GM06990 (cell line): ENCODE results near the gene XPNPEP3.

Experiments used
- DNase-seq: peaks from one replicate; pipeline ENCODE4 v3.0.0-alpha.2; 2011; ENCODE audit not compliant: insufficient read length; ENCODE audit errors: extremely low read depth
- H3K27me3 ChIP-seq: replicated peaks from 2 replicates; pipeline ENCODE4 v1.6.0; 2011; ENCODE audit warnings: low read length; ENCODE audit not compliant: control insufficient read depth, insufficient read depth
- H3K36me3 ChIP-seq: 2 replicates; pipeline ENCODE4 v1.5.1; 2011; ENCODE audit warnings: low read length; ENCODE audit not compliant: control insufficient read depth, insufficient read depth
- H3K4me3 ChIP-seq: replicated peaks from 2 replicates; pipeline ENCODE4 v1.5.1; 2011; ENCODE audit warnings: low read depth, mild to moderate bottlenecking, control low read depth, low read length
- TF ChIP-seq, protein P1 (sequence below): IDR thresholded peaks from 2 replicates; pipeline ENCODE4 v1.5.1; 2011; ENCODE audit warnings: low read length, control low read depth, mild to moderate bottlenecking, inconsistent platforms; ENCODE audit not compliant: insufficient read depth, poor library complexity, severe bottlenecking

XPNPEP3 gene

DNA sequence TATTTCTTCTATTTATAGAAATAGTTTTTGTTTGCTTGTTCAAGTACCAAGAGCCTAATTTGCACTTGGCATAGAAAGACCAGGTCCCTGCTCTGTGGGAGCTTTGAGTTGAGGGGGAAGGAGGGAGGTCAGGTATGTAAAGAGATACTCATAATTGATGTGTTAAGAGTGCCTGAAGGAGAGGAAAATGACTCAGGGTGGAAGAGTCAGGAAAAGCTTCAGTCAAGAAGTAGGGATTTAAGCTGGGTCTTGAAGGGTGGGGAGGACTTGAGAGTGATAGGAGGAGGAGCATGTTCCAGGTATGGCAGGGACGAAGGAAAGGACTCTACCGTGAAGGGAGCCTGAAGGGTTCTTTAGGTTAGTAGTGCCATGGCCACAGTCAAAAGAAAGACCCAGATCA, 103.2 kb downstream of the XPNPEP3 start:
- Histone ChIP-seq H3K27me3 (no peaks in the 10 kb centered on the region), H3K4me3 (no peak overlapping the region), H3K36me3 (peaks cover 10% of the 10 kb centered on the region)
- DNase-seq, result no peak
- TF ChIP-seq, protein P1, sequence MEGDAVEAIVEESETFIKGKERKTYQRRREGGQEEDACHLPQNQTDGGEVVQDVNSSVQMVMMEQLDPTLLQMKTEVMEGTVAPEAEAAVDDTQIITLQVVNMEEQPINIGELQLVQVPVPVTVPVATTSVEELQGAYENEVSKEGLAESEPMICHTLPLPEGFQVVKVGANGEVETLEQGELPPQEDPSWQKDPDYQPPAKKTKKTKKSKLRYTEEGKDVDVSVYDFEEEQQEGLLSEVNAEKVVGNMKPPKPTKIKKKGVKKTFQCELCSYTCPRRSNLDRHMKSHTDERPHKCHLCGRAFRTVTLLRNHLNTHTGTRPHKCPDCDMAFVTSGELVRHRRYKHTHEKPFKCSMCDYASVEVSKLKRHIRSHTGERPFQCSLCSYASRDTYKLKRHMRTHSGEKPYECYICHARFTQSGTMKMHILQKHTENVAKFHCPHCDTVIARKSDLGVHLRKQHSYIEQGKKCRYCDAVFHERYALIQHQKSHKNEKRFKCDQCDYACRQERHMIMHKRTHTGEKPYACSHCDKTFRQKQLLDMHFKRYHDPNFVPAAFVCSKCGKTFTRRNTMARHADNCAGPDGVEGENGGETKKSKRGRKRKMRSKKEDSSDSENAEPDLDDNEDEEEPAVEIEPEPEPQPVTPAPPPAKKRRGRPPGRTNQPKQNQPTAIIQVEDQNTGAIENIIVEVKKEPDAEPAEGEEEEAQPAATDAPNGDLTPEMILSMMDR, result no peak

DNA sequence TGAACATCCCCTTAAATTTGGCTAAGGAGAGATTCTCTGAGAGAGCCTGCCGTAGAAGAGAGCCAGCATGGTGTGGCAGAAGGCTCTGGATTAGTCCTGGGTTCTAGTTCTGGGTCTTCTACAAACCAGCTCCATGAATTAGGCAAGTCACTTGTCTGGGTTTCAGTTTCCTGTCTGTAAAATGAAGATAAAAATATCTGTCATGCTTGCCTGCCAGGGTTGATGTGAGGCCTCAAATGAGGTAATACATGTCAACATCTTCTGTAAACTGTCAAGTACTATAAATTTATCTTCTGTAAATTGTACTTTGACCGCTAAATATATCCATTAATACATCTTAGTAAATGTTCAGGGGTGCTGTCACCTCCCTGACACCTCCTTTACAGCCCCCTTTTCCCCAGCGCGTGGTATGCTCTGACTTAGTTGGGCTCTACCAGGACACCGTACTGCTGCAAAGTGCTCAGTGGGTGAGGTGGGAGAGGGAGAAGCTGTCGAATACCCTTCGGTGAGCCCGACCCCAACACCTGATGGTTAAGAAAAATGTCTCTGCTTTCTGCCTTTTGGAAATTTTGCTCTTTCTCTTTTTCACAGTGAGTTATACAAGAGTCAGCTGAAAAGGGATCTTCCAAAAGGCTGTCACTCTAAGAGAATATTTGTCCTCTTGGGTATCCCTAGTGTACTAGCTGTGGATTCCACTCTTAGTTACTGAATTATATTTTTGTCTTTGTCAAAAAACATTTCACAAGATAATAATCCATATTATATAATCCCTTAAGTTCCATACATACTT, 109.2 kb downstream of the XPNPEP3 start:
- Histone ChIP-seq H3K4me3 (no peak overlapping the region), H3K27me3 (no peaks in the 10 kb centered on the region), H3K36me3 (peaks cover 23% of the 10 kb centered on the region)
- no peak for DNase-seq
- TF ChIP-seq, protein P1, result no peak

DNA sequence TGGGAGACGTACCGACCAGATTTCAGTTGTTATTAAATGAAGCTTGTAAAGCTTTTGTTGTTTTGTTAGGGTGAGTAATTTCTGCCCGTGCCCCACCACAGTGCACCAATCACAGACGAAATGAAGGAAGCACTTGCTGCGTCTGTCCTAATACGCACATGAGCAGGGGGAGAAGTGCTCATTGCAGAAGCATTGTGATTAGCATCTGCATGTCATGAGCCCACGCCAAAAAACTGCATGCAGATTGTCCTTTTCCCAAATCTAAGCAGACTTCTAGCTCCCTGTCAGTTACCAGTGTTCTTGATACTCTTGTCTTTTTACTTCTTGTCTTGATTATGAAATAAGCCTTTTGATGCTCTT, 109.8 kb downstream of the XPNPEP3 start:
- no peak overlapping the region for H3K4me3 ChIP-seq
- TF ChIP-seq, protein P1, result no peak
- no peaks in the 10 kb centered on the region for H3K27me3 ChIP-seq
- DNase-seq, result no peak
- peaks cover 23% of the 10 kb centered on the region for H3K36me3 ChIP-seq

DNA sequence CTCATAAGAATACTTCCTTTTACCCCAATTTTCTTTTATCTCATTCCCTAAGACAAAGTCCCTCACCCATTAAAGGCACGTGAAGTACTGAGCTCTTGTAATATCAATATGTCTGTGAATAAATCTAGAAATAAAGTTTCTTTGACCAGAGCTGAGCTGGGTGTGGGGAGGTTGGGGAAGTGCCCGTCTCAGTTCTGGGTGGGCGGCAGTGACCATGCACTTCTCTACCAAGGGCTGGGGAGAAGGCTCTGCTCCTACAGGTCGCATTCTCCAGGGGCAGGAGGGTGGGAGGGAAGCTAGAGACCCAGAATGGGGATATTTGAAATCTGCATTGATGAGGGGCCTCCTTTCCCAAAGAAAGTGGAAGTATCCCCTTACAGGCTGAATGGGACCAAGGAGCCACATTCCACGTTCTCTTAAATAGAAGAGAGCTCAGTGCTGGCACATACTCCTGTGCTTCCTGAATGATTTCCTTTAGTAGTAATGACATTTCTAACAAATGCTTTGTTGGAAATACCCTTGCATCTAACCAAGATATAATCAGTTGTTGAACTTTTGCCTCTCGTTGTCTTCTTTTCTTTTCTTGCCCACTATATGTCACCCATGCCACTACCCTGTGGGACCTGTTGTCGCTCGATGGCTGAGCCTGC, 110.3 kb downstream of the XPNPEP3 start:
- H3K36me3 ChIP-seq, result peaks cover 24% of the 10 kb centered on the region
- no peak for DNase-seq
- H3K27me3 ChIP-seq, result no peaks in the 10 kb centered on the region
- no peak overlapping the region for H3K4me3 ChIP-seq
- TF ChIP-seq, protein P1, result no peak

DNA sequence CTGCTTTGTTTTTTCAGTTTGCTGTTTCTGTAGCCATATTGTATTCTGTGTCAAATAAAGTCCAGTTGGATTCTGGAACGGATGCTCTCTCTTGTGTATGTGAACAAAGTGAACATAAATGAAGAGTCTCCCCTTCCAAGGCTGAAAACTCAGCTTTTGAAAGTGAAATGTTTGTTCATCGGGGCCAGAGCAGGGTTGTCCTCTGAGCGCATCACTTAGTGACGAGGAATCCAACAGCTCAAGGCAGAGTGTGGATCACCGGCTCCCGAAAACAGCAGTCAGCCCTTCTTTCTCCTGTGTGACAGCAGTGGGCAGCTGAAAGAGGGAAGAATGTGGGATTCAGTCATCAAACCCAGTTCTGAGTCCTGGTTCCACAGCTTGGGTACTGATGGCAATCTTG, 115.6 kb downstream of the XPNPEP3 start:
- TF ChIP-seq, protein P1, result no peak
- no peak for DNase-seq
- H3K27me3 ChIP-seq, result no peaks in the 10 kb centered on the region
- H3K36me3 ChIP-seq, result peaks cover 15% of the 10 kb centered on the region
- H3K4me3 ChIP-seq, result no peak overlapping the region
